ENCODE data around the gene IL24.

GRCh38 chr1:206883876-206884275 lies 13.4 kb upstream of the IL24 start:
- no peak for TF ChIP-seq CTCF (IDR thresholded peaks at IDR 0.05)
- no peak for TF ChIP-seq POLR2A (IDR thresholded peaks at IDR 0.05)
